ENCODE data around the gene CSTPP1.
"Not testable (repeated sequence)": the region's sequence is repeated elsewhere in the genome, so short reads cannot be mapped to it uniquely, and the experiment has no call there.

The CSTPP1 gene

GRCh38 chr11:46987183-46987582 lies 50.6 kb downstream of the CSTPP1 start:
- ChIA-PET CTCF (interaction anchor here (1.3 to 1.5 kb wide), 2 partner anchors 12 to 22 kb away, joined by 3 to 7 read pairs; no protein-coding TSS in a partner anchor), POLR2A (no interaction called here)
- no peak for DNase-seq (ENCODE audit: extremely low spot score)
- no peak for TF ChIP-seq CTCF (IDR thresholded peaks at IDR 0.05; ENCODE audit: control extremely low read depth, extremely low read depth, low read depth, missing control alignments)

GRCh38 chr11:46989810-46990487 lies 53.4 kb downstream of the CSTPP1 start:
- DNase-seq (ENCODE audit: extremely low spot score); POLR2A ChIA-PET: not testable (repeated sequence)
- CTCF ChIA-PET = interaction anchor here (0.8 kb wide), 1 partner anchor 9 kb away, joined by 3 read pairs; no protein-coding TSS in a partner anchor

GRCh38 chr11:46991391-46991790 lies 54.8 kb downstream of the CSTPP1 start:
- ChIA-PET CTCF (no interaction called here), POLR2A (no interaction called here)
- no peak for DNase-seq (ENCODE audit: extremely low spot score)
- no peak for TF ChIP-seq CTCF (IDR thresholded peaks at IDR 0.05; ENCODE audit: control extremely low read depth, extremely low read depth, low read depth, missing control alignments)

GRCh38 chr11:46992386-46992785 lies 55.8 kb downstream of the CSTPP1 start:
- CTCF ChIA-PET; POLR2A ChIA-PET; DNase-seq (ENCODE audit: extremely low spot score): not testable (repeated sequence)

- POLR2A ChIA-PET; DNase-seq (ENCODE audit: extremely low spot score): not testable (repeated sequence)
- CTCF ChIA-PET = interaction anchor here (0.8 to 2.7 kb wide), 5 partner anchors 11 to 28 kb away, joined by 3 to 7 read pairs (median 4); no protein-coding TSS in a partner anchor
These were observed 61.2 kb downstream of the CSTPP1 start for GRCh38 chr11:46997796-46998195.

- no peak for TF ChIP-seq CTCF (IDR thresholded peaks at IDR 0.05; ENCODE audit: control extremely low read depth, extremely low read depth, low read depth, missing control alignments)
- ChIA-PET CTCF (interaction anchor here (0.9 to 2.7 kb wide), 5 partner anchors 12 to 219 kb away, joined by 3 to 7 read pairs (median 3); no protein-coding TSS in a partner anchor), POLR2A (no interaction called here)
These were observed 62.7 kb downstream of the CSTPP1 start for GRCh38 chr11:46999217-46999616.

GRCh38 chr11:47000033-47000432 lies 63.5 kb downstream of the CSTPP1 start:
- no peak for DNase-seq (ENCODE audit: extremely low spot score)
- POLR2A ChIA-PET = no interaction called here
- CTCF ChIA-PET = interaction anchor here (0.8 to 2.7 kb wide), 8 partner anchors 9 to 73 kb away, joined by 3 to 7 read pairs (median 3); no protein-coding TSS in a partner anchor
- no peak for TF ChIP-seq CTCF (IDR thresholded peaks at IDR 0.05; ENCODE audit: control extremely low read depth, extremely low read depth, low read depth, missing control alignments)

More at GRCh38 chr11:46999217-46999616, 62.7 kb downstream of the CSTPP1 start:
- no peak for DNase-seq (ENCODE audit: extremely low spot score)

- DNase-seq (ENCODE audit: extremely low spot score) = no peak
- ChIA-PET CTCF (no interaction called here), POLR2A (interaction anchor here (1.0 kb wide), 1 partner anchor 85 kb away, joined by 10 read pairs; no protein-coding TSS in a partner anchor)
- TF ChIP-seq CTCF (IDR thresholded peaks at IDR 0.05; ENCODE audit: control extremely low read depth, extremely low read depth, low read depth, missing control alignments) = no peak
These were observed 65.2 kb downstream of the CSTPP1 start for GRCh38 chr11:47001781-47002181.

Data from GM10248 (cell line).